Astrocyte of the cerebellum (primary cell): ENCODE measurements around the gene PLEKHJ1.

Experiments used
- DNase-seq: peaks from one replicate; pipeline ENCODE4 v3.0.0-alpha.2; 2011; ENCODE audit warnings: low read depth
- H3K4me3 ChIP-seq: 2 replicates; pipeline ENCODE4 v1.5.1; 2011; ENCODE audit warnings: mild to moderate bottlenecking, low read depth, low read length, moderate library complexity
- CTCF ChIP-seq: IDR thresholded peaks from 2 replicates; pipeline ENCODE4 v1.5.1; 2012; ENCODE audit warnings: low read length, low read depth, moderate library complexity, mild to moderate bottlenecking; ENCODE audit errors: missing control alignments
- in situ Hi-C: cut with HindIII; loops from 2 replicates; pipeline ENCODE4 v1.10.0; 2017; ENCODE audit warnings: low sequenced_read_pairs

Gene PLEKHJ1

GRCh38 chr19:2197270-2197669 lies 38.9 kb downstream of the PLEKHJ1 start:
- H3K4me3 ChIP-seq, result no peak overlapping the region
- in situ Hi-C loops, result no loop called here
- no peak for TF ChIP-seq CTCF
- no peak for DNase-seq

GRCh38 chr19:2195914-2196313 lies 40.2 kb downstream of the PLEKHJ1 start:
- no peak for DNase-seq
- TF ChIP-seq CTCF, result no peak
- in situ Hi-C loops, result no loop called here
- H3K4me3 ChIP-seq, result no peak overlapping the region

GRCh38 chr19:2195361-2195760 lies 40.8 kb downstream of the PLEKHJ1 start:
- in situ Hi-C loops, result no loop called here

GRCh38 chr19:2194513-2195078 lies 41.5 kb downstream of the PLEKHJ1 start:
- no peak for DNase-seq
- H3K4me3 ChIP-seq, result no peak overlapping the region
- no peak for TF ChIP-seq CTCF
- in situ Hi-C loops, result no loop called here

More at GRCh38 chr19:2195361-2195760, 40.8 kb downstream of the PLEKHJ1 start:
- no peak overlapping the region for H3K4me3 ChIP-seq
- DNase-seq, result no peak
- no peak for TF ChIP-seq CTCF

GRCh38 chr19:2193807-2194206 lies 42.3 kb downstream of the PLEKHJ1 start:
- no peak for TF ChIP-seq CTCF
- H3K4me3 ChIP-seq, result no peak overlapping the region
- DNase-seq, result no peak
- in situ Hi-C loops, result no loop called here

GRCh38 chr19:2192862-2193261 lies 43.3 kb downstream of the PLEKHJ1 start:
- in situ Hi-C loops, result no loop called here
- no peak for TF ChIP-seq CTCF
- H3K4me3 ChIP-seq, result no peak overlapping the region
- DNase-seq, result no peak
